Thoracic aorta (tissue), 2 donors: ENCODE data around the gene PKIB. TPM values are rescaled to one million over a fixed set of nuclear protein-coding genes. Genes with fewer than 3 reads are reported as not detected.

Experiments
- ATAC-seq: fragments of 150-250 bp; one replicate; pipeline ENCODE4 v1.8.0; 2017; ENCODE audit warnings: low read depth; ENCODE audit not compliant: insufficient number of reproducible peaks, low FRiP score
- DNase-seq: peaks from one replicate; pipeline ENCODE4 v3.0.0-alpha.2; 2020; ENCODE audit warnings: low spot score
- H3K27ac ChIP-seq, 2 donors: fragments of 200-600 bp; sonication (generic); 1 replicate in 1 of 2; 2 replicates in 1 of 2; pipeline ENCODE4 v1.5.1; 2016; ENCODE audit warnings: mild to moderate bottlenecking in 2 of 2, moderate library complexity in 2 of 2
- H3K27me3 ChIP-seq: fragments of 200-600 bp; sonication (generic); replicated peaks from 2 replicates; pipeline ENCODE4 v1.6.0; 2016; ENCODE audit warnings: mild to moderate bottlenecking; ENCODE audit not compliant: insufficient read depth
- H3K36me3 ChIP-seq: fragments of 200-600 bp; sonication (generic); one replicate; pipeline ENCODE4 v1.5.1; 2016
- H3K4me1 ChIP-seq, 2 donors: fragments of 200-600 bp; sonication (generic); 1 replicate in 1 of 2; 2 replicates in 1 of 2; pipeline versions ENCODE4 v1.5.1 to v1.6.0; 2016; ENCODE audit warnings: low read depth in 2 of 2, mild to moderate bottlenecking in 1 of 2; ENCODE audit not compliant: control insufficient read depth in 1 of 2
- H3K4me3 ChIP-seq: fragments of 200-600 bp; sonication (generic); 2 replicates; pipeline ENCODE4 v1.5.1; 2016; ENCODE audit warnings: mild to moderate bottlenecking
- H3K9me3 ChIP-seq: fragments of 200-600 bp; sonication (generic); 2 replicates; pipeline ENCODE4 v1.5.1; 2016
- CTCF ChIP-seq: fragments of 200-600 bp; sonication (generic); IDR thresholded peaks from one replicate; pipeline ENCODE4 v1.5.1; 2019; ENCODE audit warnings: antibody characterized with exemption
- total RNA-seq, 2 donors: library from RNA; depleted of rRNA; stranded (reverse); fragments of >200 nt; gene quantifications; one replicate each; pipeline versions ENCODE4 v1.1.0 to v1.2.3, GENCODE V29; 2016

The PKIB gene
- total RNA-seq = 1 to 10 TPM in 1 of 2 donors, under 1 TPM in 1; 0.81 to 6.0 TPM

- peaks cover 7% of the 10 kb centered on the region for H3K27me3 ChIP-seq
- peaks cover 9 to 18% of the 10 kb centered on the region in 2 donors for H3K4me1 ChIP-seq
- H3K9me3 ChIP-seq = no peaks in the 10 kb centered on the region
- DNase-seq (no peak), ATAC-seq (no peak)
- peak within 1 kb of the TSS; percentile 77 for H3K4me3 ChIP-seq
- H3K27ac ChIP-seq = no peak within 1 kb of the TSS
- no peak for TF ChIP-seq CTCF
- H3K36me3 ChIP-seq = no peaks in the 10 kb centered on the region
Measured at GRCh38 chr6:122609881-122610689, at the start of gene PKIB. Gene PKIB (plus strand): TSS chr6:122610405. CDS start chr6:122717795, 107,390 bp downstream.

GRCh38 chr6:122563364-122564052 lies 46.7 kb upstream of the PKIB start:
- Histone ChIP-seq H3K4me1 (no peaks in the 10 kb centered on the region), H3K9me3 (peaks cover 4% of the 10 kb centered on the region), H3K27ac (no peak overlapping the region), H3K27me3 (no peaks in the 10 kb centered on the region), H3K36me3 (no peaks in the 10 kb centered on the region), H3K4me3 (no peak overlapping the region)
- TF ChIP-seq CTCF = no peak
- ATAC-seq (no peak), DNase-seq (no peak)

- no peak overlapping the region for H3K4me3 ChIP-seq
- peaks cover 4% of the 10 kb centered on the region for H3K9me3 ChIP-seq
- H3K4me1 ChIP-seq = no peaks in the 10 kb centered on the region
- DNase-seq = no peak
- TF ChIP-seq CTCF = no peak
- no peaks in the 10 kb centered on the region for H3K36me3 ChIP-seq
- no peak for ATAC-seq
- no peak overlapping the region for H3K27ac ChIP-seq
- H3K27me3 ChIP-seq = no peaks in the 10 kb centered on the region
Measured at GRCh38 chr6:122564230-122564629, 46.0 kb upstream of the PKIB start.

- Histone ChIP-seq H3K36me3 (no peaks in the 10 kb centered on the region), H3K27ac (no peak overlapping the region), H3K4me3 (no peak overlapping the region), H3K4me1 (no peaks in the 10 kb centered on the region), H3K27me3 (no peaks in the 10 kb centered on the region), H3K9me3 (peaks cover 4% of the 10 kb centered on the region)
- ATAC-seq (no peak), DNase-seq (no peak)
- TF ChIP-seq CTCF = no peak
Measured at GRCh38 chr6:122565708-122566107, 44.5 kb upstream of the PKIB start.

- H3K4me3 ChIP-seq = no peak overlapping the region
- no peak for TF ChIP-seq CTCF
- no peak for ATAC-seq
Measured at GRCh38 chr6:122567034-122567433, 43.2 kb upstream of the PKIB start.

More at GRCh38 chr6:122567034-122567433, 43.2 kb upstream of the PKIB start:
- Histone ChIP-seq H3K36me3 (no peaks in the 10 kb centered on the region), H3K9me3 (peaks cover 4% of the 10 kb centered on the region), H3K27me3 (no peaks in the 10 kb centered on the region), H3K4me1 (no peaks in the 10 kb centered on the region), H3K27ac (no peak overlapping the region)
- no peak for DNase-seq
